Astrocyte (in vitro differentiated cells and primary cell): ENCODE results near the gene PCDHGB5.

ENCODE experiments used
- CTCF ChIP-seq: IDR thresholded peaks from 2 replicates; pipeline ENCODE4 v1.5.1; 2011; ENCODE audit warnings: low read depth, mild to moderate bottlenecking, inconsistent platforms, low read length, moderate library complexity; ENCODE audit not compliant: insufficient read depth
- EZH2 ChIP-seq: IDR thresholded peaks from 2 replicates; pipeline ENCODE4 v1.6.1; 2012; ENCODE audit warnings: mild to moderate bottlenecking, low read length, inconsistent platforms; ENCODE audit not compliant: insufficient read depth

- TF ChIP-seq CTCF (peak; percentile 49), EZH2 (no peak)
These were observed 24.0 kb upstream of the PCDHGB5 start, which contains the start of gene PCDHGA6 for GRCh38 chr5:141373673-141374317.
